Embryonic facial prominence (tissue), 1 donor: ENCODE data around the gene RNF150.

ENCODE experiments used
- DNase-seq: peaks from one replicate; pipeline ENCODE4 v3.0.0-alpha.2; 2016; ENCODE audit errors: extremely low spot score

Gene RNF150

DNA sequence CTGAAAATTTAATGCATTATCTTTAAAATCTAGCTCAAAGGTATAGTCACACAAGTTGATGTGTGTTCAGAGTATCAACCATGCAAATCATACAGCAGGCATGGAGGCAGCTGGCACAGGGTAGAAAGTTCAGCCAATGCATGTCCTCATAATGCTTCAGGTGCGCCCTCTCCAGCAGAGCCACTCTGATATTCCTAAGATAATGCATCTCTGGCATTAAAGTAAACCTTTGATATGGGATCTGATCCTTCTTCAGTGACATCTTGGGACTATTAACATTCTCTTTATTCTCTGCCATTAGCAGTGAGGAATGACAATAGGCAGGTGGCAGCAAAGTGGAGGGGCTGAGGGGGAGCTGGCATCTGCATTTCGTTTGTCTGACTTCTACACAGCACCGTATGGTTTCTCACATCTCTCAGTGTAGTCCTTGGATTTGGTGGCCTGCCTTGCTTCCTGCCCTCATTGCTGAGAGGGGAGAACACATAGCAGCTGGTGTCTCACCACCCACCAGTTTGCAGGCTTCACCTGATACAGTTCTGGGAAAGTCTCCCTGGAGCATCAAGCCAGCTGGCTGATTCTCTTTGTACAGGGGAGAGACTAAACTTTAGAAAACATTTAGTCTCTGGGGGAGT, 208.4 kb downstream of the RNF150 start:
- DNase-seq: no peak

DNA sequence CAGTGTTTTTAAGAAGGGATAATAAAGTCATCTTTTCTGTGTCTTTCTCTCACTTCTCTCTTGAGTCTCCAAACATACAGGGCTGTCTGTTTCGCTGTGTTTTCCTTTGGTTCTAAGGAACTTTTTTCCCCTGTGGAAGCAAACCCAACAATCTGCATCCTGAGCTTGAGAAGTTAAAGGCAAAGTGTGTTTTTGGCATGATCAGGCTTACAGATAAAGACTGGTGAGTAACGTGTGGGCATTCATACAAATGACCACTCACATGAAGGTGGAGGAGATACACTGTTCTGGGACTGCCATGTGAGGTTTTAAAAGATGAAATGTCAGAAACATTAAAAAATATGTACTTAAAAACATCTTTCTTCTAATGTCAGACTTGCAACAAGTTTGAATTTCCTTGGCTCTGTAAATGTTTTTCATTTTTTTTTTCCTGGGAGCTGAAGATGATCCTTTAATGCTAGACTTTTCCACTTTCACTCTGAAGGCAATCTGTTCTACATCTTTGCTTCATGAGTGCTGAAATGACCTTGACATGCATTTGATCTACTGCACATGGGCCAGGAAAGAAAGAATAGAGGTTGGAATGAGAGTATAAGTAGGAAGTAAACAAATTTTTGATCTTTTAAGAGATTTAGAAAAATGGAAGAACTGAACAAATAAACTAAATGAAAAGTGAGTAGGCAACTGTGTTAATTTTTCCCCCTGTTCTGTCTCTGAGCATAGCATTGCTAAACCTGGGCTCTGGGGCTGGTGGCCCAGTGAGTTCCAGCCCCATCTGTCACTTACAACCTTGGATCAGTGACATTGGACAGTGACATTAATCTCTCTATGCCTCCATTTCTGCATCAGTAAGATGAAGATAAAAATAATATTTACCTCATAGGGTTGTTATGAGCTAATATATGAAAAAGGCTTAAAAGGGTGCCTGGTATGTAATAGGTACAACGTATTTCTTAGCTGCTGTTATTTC, 226.0 kb downstream of the RNF150 start:
- no peak for DNase-seq

DNA sequence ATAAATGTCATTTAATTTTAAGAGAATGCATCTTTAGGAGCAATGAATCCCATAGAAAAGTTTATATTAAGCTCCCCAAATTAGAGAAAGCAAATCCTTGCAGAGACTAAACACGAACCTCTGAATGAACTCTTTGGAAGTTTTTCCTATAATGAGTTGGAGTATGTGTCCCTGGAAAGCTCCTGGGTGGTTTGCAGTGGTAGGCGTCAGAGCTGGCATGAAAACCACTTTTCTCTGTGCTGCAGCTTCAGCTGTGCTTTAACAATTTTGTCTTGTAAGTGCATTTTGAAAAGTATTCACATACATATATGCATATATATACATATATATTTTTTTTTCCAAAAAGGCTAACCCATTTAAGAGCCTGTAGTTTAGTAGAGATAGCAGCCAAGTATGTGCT, 228.4 kb downstream of the RNF150 start:
- no peak for DNase-seq

DNA sequence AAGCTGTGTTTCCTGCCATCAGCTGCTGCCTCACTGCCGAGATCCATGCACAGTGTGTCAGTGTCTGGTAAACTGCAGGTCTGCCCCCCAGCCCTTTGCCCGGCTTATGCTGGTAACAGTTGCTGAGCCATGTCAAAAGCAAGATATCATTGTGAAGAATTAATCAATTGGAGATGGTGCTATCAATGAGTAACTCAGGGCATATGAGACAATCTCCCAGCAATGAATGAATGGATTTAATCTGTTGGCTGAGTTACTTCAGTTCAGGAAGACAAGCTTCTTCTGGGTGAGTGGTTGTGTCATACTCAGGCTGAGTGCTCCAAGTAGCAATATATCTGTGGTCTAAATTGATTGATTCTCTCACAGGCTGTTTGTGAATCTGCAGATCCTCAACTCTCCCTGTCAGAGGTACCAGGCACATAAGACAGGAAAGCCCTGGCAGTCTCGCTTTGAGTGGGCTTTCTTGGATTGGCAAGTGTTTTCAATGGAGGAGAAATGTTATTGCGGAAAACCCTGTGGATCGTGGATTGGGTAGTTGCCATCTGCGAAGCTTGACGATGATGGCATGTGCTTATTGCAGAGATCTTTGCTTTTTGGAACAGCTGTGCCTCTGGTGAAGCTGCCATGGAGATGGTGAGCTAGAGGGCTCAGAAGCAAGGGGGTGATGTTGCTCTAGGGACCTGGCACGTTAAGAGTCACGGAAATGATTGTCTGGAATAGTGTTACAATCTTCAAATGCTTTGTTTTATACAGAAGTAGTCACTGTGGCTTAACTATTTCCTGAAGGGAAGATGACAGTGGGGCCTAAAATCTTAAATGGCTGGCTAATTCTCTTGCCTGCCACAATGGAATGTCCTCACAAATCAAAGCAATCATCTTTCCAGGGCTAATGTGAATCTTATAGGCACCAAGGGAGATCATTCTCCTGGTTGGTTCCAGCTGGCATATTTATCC, 229.5 kb downstream of the RNF150 start:
- no peak for DNase-seq

DNA sequence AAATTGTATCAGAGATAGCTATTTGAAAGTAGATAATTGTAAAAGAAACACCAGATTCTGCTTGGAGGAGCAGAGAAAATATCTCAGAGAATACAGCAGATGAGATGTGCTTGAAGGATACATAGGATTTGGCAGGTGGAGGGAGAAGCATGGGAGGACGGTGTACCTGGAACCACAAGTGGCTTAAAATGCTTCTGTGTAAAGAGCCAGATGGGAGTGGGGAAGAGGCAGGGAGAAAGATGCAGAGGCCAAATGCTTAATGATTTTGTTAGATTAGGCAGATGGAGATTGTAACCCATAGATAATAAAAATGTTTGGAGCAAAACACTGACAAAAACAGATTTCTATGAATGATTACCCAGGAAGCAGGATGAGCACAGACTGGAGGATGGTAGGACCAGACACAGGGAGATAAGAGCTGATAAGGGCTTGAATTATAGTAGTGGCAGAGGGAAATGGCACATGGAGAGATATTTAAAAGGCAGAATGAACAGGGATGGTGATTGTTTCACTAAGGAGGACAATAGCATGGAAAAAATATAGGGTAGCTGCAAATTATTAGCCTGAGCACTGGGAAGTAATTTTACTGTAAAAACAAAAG, 231.4 kb downstream of the RNF150 start:
- DNase-seq: no peak

DNA sequence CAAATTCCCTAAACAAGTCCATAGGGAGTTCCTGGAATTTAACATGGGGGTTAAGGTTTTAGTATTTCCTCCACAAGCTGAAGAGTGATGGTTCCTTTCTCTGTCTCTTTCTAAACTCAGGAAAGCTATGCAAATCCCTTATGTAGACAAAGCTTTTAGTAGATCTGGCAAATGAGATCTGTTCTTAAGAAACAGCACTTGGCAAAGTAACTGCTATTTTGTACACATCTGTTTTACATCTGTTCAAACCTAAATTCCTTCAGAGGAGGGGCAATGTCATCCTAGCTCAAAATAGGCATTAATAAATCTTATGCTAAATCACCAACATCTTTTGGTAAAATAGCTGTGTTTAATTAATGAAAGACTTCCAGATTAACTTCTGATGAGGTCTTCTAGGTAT, 239.3 kb downstream of the RNF150 start:
- DNase-seq: peak; percentile 57

DNA sequence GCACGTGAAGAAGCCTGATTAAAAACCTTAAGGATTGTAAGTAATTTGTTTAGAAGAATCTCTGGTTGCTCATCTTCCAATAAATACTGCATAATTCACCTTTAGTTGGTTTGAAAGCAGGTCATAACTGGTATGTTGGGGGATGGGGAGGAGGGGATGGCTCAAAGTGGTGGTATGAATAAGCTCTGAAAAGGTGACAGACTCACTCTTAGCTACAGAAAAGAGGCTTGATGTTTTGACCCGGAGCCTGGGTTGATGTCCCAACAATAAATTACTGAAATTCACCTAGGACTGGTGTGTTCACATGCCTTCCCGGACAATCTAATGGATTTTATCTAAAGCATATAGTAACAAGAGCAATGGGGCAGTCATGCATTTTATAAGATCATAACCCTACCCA, 245.2 kb downstream of the RNF150 start:
- no peak for DNase-seq

DNA sequence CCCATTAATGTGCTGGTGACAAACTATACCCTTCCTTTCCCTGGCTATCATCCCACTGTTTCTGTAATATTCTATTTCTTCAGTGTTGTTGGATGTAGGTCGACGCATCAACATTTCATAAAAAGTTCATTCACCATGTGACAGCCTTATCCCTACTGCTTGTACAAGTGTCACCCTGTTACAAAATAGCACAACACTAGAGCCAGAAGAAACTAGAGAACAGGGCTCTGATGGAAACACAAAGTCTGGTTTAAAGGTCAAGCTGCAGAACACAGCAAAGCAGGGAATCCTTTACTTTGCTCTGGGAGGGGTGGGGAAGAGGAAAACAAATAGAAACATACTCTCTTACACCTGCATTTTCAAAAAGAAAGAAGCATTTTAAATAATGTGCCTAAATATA, 245.8 kb downstream of the RNF150 start:
- DNase-seq: no peak

DNA sequence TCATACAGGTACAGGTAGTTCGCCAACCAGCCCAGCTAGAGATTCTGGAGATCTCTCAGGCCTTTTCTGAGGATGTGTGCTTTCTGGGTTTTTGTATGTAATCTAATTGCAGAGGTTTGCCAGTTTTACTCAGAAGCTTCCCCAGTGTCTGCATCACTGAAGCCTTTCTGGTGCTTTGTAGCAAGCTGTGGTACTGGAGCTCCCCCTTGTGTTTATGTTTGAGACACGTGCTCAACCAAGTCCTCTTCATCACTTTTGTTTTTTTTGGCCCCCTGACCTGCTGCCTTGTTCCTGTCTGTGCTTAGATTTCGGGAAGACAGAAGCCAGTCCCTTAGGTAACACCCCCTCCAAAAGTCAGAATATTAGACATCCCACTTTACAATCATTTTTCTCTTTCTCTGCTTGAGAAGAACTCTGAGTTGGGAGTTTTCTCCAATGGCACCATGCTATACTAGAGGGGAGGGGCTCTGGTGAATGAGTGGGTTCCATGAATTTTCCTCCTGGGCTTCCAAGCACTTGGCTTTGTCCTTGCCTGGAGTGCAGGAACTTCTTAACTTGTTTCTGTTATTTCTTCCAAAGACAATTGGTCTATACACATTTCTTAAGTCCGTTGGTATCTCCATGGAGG, 248.7 kb downstream of the RNF150 start:
- DNase-seq: no peak

DNA sequence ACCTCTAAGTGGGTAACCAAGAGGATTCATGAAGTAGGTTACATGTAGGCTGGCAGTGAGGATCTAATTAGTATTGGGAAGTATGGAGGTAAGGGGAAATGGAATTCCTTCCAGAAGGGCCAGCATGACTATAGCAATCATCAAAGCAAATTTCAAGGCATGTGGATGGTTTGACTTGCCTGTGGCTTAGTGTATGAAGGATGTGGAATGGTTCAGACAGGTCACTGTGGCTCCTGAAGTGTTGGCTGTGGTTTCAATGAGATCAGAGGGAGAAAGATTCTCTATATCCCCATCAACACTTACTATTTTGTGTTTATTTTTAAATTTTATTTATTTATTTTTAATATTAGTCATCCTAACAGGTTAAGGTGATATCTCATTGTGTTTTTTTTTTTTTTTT, 255.5 kb downstream of the RNF150 start:
- no peak for DNase-seq

DNA sequence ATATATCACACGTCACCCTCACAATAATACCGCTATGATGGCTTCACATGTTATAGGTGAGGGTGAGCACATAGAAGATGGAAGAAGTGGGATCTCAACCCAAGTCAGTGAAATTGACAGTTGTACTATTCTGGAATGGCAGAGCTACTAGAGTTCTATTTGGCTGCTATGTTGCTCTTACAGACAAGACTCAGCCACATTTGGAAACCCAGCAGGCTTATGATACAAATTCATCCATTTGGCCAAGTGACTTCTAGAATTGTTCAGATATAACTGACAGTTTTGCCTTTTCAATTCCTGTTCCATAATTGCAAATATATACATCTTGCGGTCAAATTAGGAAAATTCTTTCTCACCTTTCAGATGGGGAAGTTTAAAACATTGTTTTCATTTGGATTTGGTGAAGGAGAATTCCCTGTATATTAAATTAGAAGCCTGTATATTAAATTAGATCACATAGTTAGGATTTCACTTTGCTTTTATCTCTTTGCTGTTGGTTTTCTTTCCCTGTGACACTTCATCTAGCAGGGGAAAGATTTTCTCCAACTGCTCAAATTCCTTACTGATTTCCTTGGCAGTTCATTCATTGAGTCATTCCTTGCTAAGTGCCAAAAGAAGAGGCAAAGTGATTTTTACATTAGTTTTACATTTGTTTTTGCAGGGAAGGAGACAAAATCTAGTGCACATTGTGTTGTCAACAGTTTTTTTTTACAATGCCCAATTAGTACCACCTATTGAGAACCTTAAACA, 256.5 kb downstream of the RNF150 start:
- DNase-seq: no peak

DNA sequence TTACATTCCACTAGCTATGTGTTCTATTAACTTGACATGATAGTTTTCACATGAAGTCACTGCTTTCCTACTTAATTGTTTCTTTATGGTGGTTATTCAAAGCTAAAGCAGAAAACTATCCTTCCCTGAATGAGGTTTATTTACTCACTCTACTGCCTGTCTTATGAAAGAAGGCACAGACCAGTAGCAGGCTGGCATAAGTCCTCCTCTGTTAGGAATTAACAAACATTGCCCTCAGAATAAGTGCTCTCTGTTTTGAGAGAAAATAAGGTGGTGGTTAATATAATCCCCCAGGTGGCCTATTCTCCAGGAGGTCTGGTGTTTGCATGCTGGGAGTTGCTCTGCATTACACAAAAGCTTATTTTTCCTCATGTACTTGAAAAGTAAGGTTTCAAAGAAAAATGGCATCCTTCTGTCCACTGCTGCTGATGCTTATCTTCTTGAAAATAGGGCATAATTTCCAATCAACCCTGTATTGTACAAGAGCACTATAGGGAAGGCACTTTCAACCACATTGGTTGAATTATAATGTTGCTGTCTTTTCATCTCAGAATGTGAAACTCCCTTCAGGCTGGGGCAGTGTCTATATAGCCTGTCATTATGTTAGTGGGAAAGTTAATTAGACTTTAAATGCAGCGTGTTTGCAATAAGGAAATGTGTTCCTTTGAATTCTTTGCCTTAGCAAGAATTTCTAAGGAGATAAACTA, 257.4 kb downstream of the RNF150 start:
- DNase-seq: no peak

DNA sequence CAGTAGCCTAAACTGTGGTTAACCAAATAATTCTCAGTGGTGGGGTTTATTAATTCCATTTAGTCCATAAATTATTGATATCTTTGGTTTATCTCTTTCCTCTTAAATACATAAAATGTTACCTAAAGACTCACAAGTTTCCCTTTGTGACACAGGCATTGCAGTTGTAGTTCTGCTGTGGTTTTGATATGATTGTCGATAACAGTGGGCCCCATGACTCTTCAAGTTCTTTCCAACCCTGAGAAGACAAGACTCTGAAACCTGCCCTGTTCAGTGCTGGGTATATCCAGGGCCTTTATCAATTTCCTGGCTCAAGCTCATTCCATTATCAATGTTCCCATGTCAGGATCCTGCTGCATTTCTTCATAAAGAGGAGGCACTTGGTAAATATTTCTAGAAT, 259.2 kb downstream of the RNF150 start:
- DNase-seq: no peak

DNA sequence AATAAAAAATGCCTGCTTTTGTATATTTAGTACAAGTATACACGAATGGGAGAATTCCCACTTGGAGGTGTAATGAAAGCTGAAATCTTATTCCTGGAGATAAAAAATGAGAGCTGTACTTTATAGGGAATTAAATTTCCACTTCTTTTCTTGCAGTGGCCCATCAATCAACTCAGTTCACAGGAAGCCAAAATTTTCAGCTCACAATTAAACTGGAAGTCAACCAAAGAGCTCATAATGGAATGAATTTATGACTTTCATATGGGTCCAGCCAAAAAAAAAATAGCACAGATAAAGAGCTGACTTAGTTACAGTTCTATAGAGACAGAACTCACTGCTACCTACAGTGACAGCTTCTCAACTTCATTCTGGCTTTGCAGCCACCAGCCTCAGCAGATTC, 261.9 kb downstream of the RNF150 start:
- DNase-seq: no peak

DNA sequence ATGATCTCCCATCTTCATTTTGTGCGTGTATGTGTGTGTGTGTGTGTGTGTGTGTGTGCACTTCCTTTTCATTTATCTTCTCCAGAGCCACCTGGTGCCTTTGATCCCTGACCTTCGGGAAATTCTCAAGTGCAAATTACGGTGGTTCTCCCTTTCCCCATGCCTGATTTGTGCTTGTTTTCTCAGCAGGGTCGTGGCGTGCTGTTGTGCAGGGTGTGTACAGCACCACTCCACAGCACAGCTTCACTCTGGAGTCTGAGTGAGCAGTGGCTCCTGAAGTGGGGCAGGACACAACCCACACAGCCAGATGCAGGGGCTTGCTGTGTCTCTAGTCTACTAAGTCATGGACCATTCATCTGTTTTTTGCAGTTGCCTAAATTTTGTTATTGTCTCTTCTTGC, 262.8 kb downstream of the RNF150 start:
- DNase-seq: no peak

DNA sequence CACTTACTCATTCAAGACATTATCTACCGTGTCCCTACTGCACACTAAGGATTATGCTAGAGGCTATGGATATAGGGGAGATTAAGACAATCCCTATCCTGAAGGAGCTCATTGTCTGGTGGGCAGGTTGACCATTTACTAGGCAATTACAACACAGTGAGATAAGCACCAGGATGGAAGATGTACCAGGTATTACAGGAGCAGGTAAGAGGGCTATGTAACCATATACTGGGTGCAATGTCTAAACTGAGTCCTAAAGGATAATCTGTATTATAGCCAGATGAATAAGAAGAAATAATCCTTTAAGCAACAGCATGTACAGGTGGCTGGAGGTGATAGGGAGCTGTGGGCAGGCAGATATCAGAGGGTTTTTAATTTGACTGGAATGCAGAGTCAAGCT, 263.8 kb downstream of the RNF150 start:
- DNase-seq: no peak

DNA sequence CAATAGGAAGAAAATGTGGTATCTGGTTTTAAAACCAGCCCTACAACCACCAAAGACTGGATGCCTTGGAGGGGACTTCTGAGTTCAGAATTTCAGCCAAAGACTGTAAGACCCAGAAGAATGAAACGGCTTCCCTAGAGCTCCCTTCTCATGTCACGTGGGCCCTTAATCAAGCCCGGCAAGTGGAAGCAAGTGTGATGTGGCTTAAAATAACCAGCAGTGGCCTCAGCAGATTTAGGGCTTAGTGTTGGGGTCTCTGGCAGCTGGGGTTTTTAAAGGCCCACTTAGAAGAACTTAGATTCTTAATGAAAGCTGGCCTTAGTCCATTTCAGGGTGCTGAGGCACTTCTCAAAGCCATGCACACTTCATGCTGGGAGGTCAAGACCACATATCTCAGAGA, 265.9 kb downstream of the RNF150 start:
- DNase-seq: no peak

DNA sequence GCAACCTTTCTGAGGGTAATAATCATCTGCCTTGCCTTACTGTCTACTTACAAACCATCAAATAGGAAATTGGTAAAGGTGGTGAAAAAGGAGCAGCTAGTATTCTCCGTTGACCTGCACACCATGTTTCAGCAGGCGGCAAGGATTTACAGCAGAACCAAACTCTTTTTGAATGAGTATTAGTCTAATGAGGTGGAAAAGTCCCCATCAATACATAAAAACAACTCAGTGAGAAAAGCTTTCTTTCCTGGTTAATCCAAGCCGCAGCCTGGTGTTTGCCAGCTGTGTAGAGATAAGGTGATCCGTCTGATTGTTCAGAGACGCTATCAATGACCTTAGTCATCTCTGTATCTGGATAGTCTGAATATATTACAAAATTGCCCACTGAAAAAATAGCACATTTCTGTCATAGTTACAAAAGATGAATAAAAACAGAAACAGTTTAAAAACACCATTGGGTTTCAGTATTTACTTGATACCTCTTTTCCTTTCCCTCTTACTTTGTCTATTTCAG, 266.7 kb downstream of the RNF150 start:
- no peak for DNase-seq
